Measurements from ENCODE around the gene SLC38A4.

Gene SLC38A4

DNA sequence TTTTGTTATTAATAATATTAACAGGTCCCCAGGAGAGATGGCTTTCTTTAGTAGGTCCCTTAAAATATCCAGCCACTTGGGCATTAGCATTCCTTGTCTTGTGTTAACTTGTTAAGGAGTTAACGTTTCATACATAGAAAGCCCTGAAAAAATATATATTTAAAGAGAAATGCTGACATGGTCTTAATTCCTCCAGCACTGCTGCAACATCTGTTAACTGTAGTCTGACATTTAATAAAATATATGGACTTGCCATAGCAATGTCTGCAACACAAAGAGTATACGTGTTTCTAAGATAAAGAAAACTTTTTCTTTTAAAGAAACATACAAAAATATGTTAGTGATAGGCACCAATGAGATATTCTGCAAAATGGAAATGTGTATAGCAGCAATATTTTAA, 10.0 kb downstream of the SLC38A4 start:
- TF ChIP-seq RAD21 (IDR thresholded peaks at IDR 0.05; ENCODE audit: low read depth) (no peak), YY1 (IDR thresholded peaks at IDR 0.05; ENCODE audit: low read depth) (no peak), USF1 (IDR thresholded peaks at IDR 0.05) (no peak)
- TF ChIP-seq, protein P1, sequence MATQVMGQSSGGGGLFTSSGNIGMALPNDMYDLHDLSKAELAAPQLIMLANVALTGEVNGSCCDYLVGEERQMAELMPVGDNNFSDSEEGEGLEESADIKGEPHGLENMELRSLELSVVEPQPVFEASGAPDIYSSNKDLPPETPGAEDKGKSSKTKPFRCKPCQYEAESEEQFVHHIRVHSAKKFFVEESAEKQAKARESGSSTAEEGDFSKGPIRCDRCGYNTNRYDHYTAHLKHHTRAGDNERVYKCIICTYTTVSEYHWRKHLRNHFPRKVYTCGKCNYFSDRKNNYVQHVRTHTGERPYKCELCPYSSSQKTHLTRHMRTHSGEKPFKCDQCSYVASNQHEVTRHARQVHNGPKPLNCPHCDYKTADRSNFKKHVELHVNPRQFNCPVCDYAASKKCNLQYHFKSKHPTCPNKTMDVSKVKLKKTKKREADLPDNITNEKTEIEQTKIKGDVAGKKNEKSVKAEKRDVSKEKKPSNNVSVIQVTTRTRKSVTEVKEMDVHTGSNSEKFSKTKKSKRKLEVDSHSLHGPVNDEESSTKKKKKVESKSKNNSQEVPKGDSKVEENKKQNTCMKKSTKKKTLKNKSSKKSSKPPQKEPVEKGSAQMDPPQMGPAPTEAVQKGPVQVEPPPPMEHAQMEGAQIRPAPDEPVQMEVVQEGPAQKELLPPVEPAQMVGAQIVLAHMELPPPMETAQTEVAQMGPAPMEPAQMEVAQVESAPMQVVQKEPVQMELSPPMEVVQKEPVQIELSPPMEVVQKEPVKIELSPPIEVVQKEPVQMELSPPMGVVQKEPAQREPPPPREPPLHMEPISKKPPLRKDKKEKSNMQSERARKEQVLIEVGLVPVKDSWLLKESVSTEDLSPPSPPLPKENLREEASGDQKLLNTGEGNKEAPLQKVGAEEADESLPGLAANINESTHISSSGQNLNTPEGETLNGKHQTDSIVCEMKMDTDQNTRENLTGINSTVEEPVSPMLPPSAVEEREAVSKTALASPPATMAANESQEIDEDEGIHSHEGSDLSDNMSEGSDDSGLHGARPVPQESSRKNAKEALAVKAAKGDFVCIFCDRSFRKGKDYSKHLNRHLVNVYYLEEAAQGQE (IDR thresholded peaks at IDR 0.05; ENCODE audit: low read depth): no peak

- TF ChIP-seq EP300 (IDR thresholded peaks at IDR 0.05; ENCODE audit: borderline replicate concordance) (no peak), EGR1 (IDR thresholded peaks at IDR 0.05) (no peak), NFIC (IDR thresholded peaks at IDR 0.05) (no peak), USF1 (IDR thresholded peaks at IDR 0.05) (no peak), ZBTB7A (IDR thresholded peaks at IDR 0.05; ENCODE audit: low read depth) (no peak), TEAD4 (IDR thresholded peaks at IDR 0.05) (no peak), CEBPB (IDR thresholded peaks at IDR 0.05) (no peak), CREB1 (IDR thresholded peaks at IDR 0.05; ENCODE audit: low read depth) (no peak), RAD21 (IDR thresholded peaks at IDR 0.05; ENCODE audit: low read depth) (no peak), YY1 (IDR thresholded peaks at IDR 0.05; ENCODE audit: low read depth) (no peak), TCF12 (IDR thresholded peaks at IDR 0.05; ENCODE audit: low read depth) (no peak)
- TF ChIP-seq, protein P2, sequence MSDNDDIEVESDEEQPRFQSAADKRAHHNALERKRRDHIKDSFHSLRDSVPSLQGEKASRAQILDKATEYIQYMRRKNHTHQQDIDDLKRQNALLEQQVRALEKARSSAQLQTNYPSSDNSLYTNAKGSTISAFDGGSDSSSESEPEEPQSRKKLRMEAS (IDR thresholded peaks at IDR 0.05): no peak
- TF ChIP-seq, protein P1 (IDR thresholded peaks at IDR 0.05; ENCODE audit: low read depth): no peak
Measured at GRCh38 chr12:46814143-46814542, 11.7 kb downstream of the SLC38A4 start.

DNA sequence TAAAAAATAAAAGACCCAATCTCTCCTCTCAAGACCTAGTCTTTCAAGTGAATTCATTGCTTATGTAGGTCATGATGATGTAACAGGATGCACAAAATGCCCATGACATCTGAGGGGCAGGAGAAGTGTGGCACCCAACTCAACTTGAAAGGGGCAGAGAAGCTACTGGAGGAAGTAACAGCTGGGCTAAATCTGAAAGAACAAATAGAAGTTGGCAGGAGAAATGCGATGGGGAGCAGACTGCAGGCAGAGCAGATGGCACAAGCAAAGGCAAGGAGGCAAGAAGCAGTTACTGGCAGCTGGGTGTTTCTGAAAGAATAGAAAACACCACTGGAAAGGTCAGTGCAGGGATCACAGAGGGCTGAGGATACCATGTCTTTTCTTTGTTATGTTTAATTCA, 14.6 kb downstream of the SLC38A4 start:
- TF ChIP-seq, protein P2 (IDR thresholded peaks at IDR 0.05): no peak
- no peak for TF ChIP-seq NFIC (IDR thresholded peaks at IDR 0.05)

- no peak for TF ChIP-seq NFIC (IDR thresholded peaks at IDR 0.05)
- TF ChIP-seq, protein P2 (IDR thresholded peaks at IDR 0.05): no peak
- TF ChIP-seq, protein P1 (IDR thresholded peaks at IDR 0.05; ENCODE audit: low read depth): no peak
- TF ChIP-seq EP300 (IDR thresholded peaks at IDR 0.05; ENCODE audit: borderline replicate concordance): no peak
- TF ChIP-seq TAF1 (IDR thresholded peaks at IDR 0.05; ENCODE audit: low read depth): no peak
- TF ChIP-seq USF1 (IDR thresholded peaks at IDR 0.05): no peak
- TF ChIP-seq CREB1 (IDR thresholded peaks at IDR 0.05; ENCODE audit: low read depth): no peak
- no peak for TF ChIP-seq FOXM1 (IDR thresholded peaks at IDR 0.05; ENCODE audit: borderline replicate concordance, low read depth)
- no peak for TF ChIP-seq EGR1 (IDR thresholded peaks at IDR 0.05)
- no peak for TF ChIP-seq RAD21 (IDR thresholded peaks at IDR 0.05; ENCODE audit: low read depth)
- TF ChIP-seq CEBPB (IDR thresholded peaks at IDR 0.05): no peak
- no peak for TF ChIP-seq ZBTB7A (IDR thresholded peaks at IDR 0.05; ENCODE audit: low read depth)
- TF ChIP-seq TEAD4 (IDR thresholded peaks at IDR 0.05): no peak
- no peak for TF ChIP-seq TCF12 (IDR thresholded peaks at IDR 0.05; ENCODE audit: low read depth)
- TF ChIP-seq YY1 (IDR thresholded peaks at IDR 0.05; ENCODE audit: low read depth): no peak
Measured at GRCh38 chr12:46808955-46809697, 16.7 kb downstream of the SLC38A4 start.

Data from Ishikawa (cell line).